Hepatocyte (in vitro differentiated cells): ENCODE measurements around the gene STARD8.

Experiments
- CTCF ChIP-seq: fragments of 200-600 bp; sonication (generic); IDR thresholded peaks from 2 replicates; pipeline ENCODE4 v1.5.1; 2016; ENCODE audit warnings: antibody characterized with exemption, mild to moderate bottlenecking; ENCODE audit not compliant: poor library complexity
- EZH2 ChIP-seq: fragments of 200-600 bp; sonication (generic); IDR thresholded peaks from 2 replicates; pipeline ENCODE4 v1.6.1; 2016; ENCODE audit warnings: antibody characterized with exemption, mild to moderate bottlenecking, borderline replicate concordance
- EZH2phosphoT487 ChIP-seq: fragments of 200-600 bp; sonication (generic); IDR thresholded peaks from one replicate; pipeline ENCODE4 v1.6.1; 2018; ENCODE audit warnings: antibody characterized with exemption, mild to moderate bottlenecking, low read depth, moderate library complexity; ENCODE audit not compliant: unreplicated experiment, severe bottlenecking

- no peak for TF ChIP-seq EZH2phosphoT487
- no peak for TF ChIP-seq EZH2
- TF ChIP-seq CTCF, result no peak
Measured at GRCh38 chrX:68719904-68720614, 72.6 kb downstream of the STARD8 start.
